Measurements from ENCODE around the gene PNMA5. TPM values are rescaled to one million over a fixed set of nuclear protein-coding genes. Genes with fewer than 3 reads are reported as not detected.
A peak's percentile ranks its signal among the peaks of the same experiment; 100 is the strongest.
"Not testable (repeated sequence)": the region's sequence is repeated elsewhere in the genome, so short reads cannot be mapped to it uniquely, and the experiment has no call there.

Gene PNMA5
- not detected in 2 replicates for total RNA-seq
- polyA plus RNA-seq (2012), result not detected

DNA sequence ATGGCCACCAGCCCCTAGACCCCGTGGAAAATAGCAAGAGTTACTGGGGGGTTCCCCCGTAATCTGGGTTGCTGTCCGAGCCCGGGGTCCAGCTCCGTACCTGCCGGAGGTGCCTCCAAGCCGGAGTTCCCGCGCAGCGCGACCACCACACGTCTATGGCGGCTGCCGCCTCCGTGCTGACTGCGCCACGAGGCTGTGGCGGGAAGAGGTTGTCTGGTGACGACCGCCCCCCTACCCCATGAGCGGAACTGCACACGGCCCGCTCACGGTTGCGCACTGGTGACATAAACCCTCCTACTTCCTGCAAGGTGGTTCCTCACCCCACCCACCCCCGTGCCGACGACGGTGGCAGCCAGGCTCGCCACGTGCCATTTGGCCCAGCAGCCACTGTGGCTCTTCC is at the start of gene PNMA5:
Gene PNMA5, minus strand, starts transcription at position 184 of the 400 bp plus-strand sequence. CDS start 2,518 bp downstream, outside the sequence.
- DNase-seq (ENCODE audit: low read depth), result no peak

- DNase-seq (ENCODE audit: low read depth), result peak; percentile 34
Measured at GRCh38 chrX:153032397-153033118, 38.6 kb upstream of the PNMA5 start.

GRCh38 chrX:153030801-153031200 is 36.9 kb upstream of the PNMA5 start:
- no peak for DNase-seq (ENCODE audit: low read depth)

DNA sequence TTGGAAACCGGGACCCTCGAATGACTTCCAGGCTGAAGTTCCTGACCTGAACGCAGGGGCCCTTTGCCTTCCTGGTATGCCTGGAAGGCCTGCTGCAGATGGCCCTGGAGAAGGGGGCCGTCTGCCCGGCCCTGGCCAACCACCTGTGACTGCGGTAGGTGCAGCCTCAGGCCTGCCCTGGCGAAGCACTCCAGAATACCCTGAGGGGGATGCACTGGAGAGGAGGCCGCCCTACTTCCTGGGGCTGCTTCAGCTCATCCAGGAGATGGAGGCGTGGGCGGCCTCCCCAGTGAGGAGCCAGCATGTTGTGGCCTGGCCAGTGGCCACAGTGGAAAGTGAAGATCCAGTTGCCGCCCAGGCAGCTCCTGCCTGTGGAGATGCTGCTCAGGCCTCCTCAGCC is 36.0 kb upstream of the PNMA5 start:
- no peak for DNase-seq (ENCODE audit: low read depth)

DNA sequence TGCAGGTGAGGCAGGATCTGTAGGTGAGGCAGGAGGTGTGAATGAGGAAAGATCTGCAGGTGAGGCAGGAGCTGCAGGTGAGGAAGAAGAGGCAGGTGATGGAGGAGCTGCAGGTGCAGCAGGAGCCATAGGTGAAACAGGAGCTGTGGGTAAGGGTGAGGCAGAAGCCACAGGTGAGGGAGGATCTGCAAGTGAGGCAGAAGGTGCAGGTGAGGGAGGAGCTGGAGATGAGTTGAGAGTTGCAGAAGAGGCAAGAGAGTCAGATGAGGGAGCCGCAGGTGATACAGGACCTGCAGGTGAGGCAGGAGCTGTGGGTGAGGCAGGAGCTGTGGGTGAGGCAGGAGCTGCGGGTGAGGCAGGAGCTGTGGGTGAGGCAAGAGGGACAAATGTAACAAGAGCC is 35.2 kb upstream of the PNMA5 start:
- no peak for DNase-seq (ENCODE audit: low read depth)

- not testable (repeated sequence) for DNase-seq (ENCODE audit: low read depth)
Measured at GRCh38 chrX:153028487-153028886, 34.6 kb upstream of the PNMA5 start.

- not testable (repeated sequence) for DNase-seq (ENCODE audit: low read depth)
Measured at GRCh38 chrX:153026501-153026900, 32.6 kb upstream of the PNMA5 start.

GRCh38 chrX:153019166-153019565 is 25.2 kb upstream of the PNMA5 start:
- DNase-seq (ENCODE audit: low read depth), result no peak

DNA sequence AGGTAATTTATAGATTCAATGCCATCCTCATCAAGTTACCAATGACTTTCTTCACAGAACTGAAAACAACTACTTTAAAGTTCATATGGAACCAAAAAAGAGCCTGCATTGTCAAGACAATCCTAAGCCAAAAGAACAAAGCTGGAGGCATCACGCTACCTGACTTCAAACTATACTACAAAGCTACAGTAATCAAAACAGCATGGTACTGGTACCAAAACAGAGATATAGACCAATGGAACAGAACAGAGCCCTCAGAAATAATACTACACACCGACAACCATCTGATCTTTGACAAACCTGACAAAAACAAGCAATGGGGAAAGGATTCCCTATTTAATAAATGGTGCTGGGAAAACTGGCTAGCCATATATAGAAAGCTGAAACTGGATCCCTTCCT is 23.3 kb upstream of the PNMA5 start:
- DNase-seq (ENCODE audit: low read depth), result not testable (repeated sequence)

DNA sequence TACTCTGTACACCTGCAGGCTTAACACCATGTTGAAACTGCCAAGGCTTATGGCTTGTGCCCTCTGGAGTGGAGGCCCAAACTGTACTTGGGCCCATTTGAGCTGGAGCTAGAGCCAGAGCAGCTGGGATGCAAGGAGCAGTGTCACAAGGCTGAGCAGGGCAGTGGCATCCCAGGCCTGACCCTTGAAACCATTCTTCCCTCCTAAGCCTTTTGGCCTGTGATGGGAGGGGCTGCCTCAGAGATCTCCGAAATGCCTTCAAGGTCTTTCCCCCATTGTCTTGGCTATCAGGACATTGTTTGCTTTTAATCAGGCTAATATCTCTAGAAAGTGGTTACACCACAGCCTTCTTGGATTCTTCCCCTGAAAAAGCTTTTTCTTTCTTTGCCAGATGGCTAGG is 10.9 kb upstream of the PNMA5 start:
- DNase-seq (ENCODE audit: low read depth), result no peak

DNA sequence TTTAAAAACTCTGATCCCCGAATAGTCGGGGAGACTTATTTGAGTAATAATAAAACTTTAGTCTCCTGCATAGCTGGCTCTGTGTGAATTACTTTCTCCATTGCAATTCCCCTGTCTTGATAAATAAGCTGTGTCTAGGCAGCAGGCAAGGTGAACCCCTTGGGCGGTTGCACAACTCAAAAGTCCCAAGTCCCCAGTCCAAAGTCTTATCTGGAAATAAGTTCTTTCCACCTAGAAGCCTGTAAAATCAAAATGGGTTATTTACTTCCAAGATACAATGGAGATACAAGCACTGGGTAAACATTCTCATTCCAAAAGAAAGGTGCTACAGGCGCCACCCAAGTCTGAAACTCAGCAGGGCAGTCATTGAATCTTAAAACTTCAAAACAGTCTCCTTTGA is 10.1 kb upstream of the PNMA5 start:
- DNase-seq (ENCODE audit: low read depth), result no peak

GRCh38 chrX:153002182-153002581 is 8.3 kb upstream of the PNMA5 start:
- DNase-seq (ENCODE audit: low read depth), result not testable (repeated sequence)

GRCh38 chrX:152997337-152997736 is 3.4 kb upstream of the PNMA5 start:
- no peak for DNase-seq (ENCODE audit: low read depth)

GRCh38 chrX:152992115-152992514 is 1.8 kb downstream of the PNMA5 start:
- no peak for DNase-seq (ENCODE audit: low read depth)

DNA sequence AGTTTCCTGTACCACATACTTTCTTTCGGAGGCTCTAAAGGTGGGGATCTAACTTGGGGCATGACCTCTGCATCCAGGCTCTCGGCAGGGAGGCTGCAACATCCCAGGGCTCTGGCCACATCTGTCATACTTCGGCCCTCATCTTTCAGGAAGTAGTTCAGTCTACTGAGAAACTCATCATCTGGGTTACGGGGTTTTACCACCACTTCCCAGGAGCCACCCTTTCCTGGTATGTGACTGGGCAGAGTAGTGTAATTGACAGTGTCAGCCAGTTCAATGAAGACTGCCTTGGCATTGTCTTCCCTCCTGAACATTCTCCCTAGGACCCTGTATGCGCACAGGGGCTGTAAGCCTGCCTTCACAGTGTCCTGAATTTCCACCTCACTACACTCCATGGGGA is 2.8 kb downstream of the PNMA5 start:
- DNase-seq (ENCODE audit: low read depth), result no peak

DNA sequence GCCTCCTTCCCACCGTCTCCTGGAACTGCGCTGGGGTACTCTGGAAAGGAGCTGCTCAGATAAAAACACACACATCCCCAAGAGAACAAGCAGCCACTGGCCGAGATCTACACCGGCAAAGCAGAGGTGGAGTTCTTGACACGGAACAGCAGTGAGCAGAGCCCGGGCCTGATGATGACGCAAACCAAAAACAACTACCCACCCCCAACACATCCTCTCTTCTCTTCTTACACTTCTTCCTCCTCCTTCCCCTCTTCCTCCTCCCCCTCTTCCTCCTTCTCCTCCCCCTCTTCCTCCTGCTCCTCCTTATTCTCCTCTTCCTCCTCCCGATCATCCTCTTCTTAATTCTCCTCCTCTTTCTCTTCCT is 4.6 kb downstream of the PNMA5 start:
- DNase-seq (ENCODE audit: low read depth), result no peak

GRCh38 chrX:152988536-152989291 is 5.2 kb downstream of the PNMA5 start:
- DNase-seq (ENCODE audit: low read depth), result no peak

DNA sequence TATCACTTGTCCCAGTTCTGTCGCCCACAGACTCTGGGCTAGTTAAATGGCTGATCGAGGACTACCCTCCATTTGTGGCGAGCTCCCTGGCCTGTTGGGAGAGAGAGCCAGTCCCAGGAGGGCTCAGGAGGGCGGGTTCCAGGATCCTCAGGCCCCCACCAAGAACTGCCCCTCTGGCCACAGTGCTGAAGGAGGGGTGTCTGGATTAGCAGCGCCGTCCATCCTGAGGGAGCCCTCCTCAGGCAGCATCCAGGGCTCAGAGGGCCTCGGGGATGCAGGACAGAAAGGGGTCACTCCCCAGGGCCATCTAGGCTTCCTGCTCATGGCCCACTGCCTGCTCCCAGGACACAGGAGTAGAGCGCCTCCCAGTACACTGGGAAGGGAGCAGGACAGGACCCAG is 6.1 kb downstream of the PNMA5 start:
- DNase-seq (ENCODE audit: low read depth), result no peak

- not testable (repeated sequence) for DNase-seq (ENCODE audit: low read depth)
Measured at GRCh38 chrX:152987156-152987555, 6.8 kb downstream of the PNMA5 start.

DNA sequence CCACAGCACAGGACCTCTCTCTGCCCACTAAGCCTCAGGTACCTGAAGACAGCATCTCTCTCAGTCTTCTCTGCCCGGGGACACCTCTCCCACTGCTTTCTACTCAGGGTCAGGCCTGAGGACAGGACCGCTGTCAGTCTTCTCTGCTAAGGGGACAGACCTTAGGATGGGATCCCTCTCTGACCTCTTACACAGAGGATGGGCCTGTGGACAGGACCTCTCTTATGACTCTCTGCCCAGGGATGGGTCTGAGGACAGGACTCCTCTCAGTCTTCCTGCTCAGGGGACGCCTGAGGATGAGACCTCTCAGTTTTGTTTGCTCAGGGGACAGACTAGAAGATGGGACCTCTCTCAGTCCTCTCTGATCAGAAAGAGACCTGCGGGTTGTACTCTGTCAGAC is 8.5 kb downstream of the PNMA5 start:
- DNase-seq (ENCODE audit: low read depth), result not testable (repeated sequence)

DNA sequence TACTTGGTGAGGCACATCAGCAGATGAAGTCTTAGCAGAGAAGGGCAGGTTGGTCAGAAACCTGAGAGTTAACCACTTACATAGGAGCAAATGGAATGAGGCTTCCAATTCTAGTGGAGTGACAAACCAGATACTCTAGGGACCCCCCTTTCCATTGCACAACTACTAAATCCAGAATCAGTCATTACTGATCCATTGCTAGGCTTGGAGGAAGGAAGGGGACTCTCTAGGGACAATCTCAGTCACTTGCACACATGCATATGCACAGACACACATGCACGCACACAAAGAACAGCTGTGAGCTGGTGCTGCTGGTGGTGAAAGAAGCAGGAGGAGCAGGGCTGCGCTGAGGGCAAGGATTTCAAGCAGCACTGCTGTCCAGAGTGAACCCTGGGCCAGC is 25.7 kb downstream of the PNMA5 start:
- DNase-seq (ENCODE audit: low read depth), result no peak

GRCh38 chrX:152960115-152960514 is 33.8 kb downstream of the PNMA5 start:
- DNase-seq (ENCODE audit: low read depth), result no peak

GRCh38 chrX:152959626-152960025 is 34.3 kb downstream of the PNMA5 start:
- no peak for DNase-seq (ENCODE audit: low read depth)
